Measurements from ENCODE around the gene ANKMY1. TPM values are rescaled to one million over a fixed set of nuclear protein-coding genes. Genes with fewer than 3 reads are reported as not detected.

ANKMY1 gene
- total and polyA plus RNA-seq, 3 donors from 2014 or later, result 57.3 to 92.5 (median 75.7) TPM

DNA sequence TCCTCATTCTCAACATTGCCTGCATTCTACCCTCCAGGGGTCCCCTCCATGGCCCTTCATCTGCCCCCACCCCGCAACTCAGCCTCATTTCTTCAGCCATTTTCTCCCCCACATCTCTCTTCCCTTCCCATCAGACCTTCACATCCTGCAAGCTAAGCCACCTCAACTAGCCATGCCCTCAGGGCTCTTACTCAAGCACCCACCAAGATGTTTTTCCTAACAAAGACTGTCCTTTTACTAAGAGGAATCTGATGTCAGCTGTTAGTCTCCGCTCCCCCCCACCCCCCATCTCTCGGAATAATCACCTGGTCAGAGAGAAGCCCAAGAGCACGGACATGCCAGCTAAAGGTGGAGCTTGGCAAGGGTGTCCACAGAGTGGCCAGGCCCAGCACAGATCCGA, 24.0 kb upstream of the ANKMY1 start:
- no peak overlapping the region for H3K27ac ChIP-seq
- intact Hi-C loops (cut with DNase I; ENCODE audit: low total_unique reads), result no loop called here
- H3K4me1 ChIP-seq, result peaks cover 11% of the 10 kb centered on the region

DNA sequence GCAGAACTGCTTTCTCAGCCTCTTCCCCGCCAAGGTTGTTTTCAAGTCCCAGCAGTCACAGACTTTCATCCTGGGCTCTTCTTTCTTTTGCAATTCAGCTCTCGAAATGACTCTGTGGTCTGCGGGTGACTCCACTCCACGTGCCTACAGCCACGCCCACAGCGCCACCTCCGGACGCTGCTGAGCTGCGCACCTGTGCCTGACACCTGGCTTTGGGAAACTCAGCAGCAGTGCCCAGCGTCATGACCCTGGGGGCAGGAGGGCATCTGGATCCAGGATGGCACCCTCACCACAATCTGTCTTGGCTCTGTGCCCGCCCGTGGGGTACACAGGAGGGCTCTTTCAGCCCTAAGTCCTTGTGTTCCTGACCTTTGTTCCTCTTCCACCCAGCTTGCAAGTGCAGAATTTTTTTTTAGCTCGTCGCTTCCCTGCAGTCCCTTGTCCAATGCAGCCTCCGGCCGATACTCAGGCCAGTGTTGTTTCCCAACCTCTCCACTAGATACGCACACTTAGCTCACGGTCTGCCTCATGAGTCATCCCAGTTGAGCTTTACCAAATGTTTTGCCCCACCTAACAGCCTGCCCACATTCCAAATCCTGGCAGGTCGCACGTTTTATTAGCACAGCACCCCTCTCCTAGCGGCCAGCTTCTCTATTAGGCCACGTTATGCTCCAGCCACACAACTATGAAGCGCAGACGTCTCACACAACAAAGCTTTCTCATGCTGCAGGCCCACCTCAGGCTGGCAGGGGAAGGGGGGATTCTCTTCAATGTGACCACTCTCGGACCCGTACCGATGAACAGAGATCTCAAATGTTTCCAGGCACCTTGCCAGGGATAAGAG, 22.2 kb upstream of the ANKMY1 start:
- peaks cover 5% of the 10 kb centered on the region for H3K4me1 ChIP-seq

More for the DNA sequence above, 24.0 kb upstream of the ANKMY1 start:
- no peak for DNase-seq
- Histone ChIP-seq H3K9me3 (no peaks in the 10 kb centered on the region), H3K27me3 (no peaks in the 10 kb centered on the region), H3K36me3 (ENCODE audit: low read depth, missing control alignments) (no peaks in the 10 kb centered on the region), H3K4me3 (no peak overlapping the region)
- 93 to 99% methylated on average over 5 of the region's 5 CpGs for WGBS, 2 donors
- no peak for TF ChIP-seq POLR2A (IDR thresholded peaks at IDR 0.05)
- TF ChIP-seq, protein P1, sequence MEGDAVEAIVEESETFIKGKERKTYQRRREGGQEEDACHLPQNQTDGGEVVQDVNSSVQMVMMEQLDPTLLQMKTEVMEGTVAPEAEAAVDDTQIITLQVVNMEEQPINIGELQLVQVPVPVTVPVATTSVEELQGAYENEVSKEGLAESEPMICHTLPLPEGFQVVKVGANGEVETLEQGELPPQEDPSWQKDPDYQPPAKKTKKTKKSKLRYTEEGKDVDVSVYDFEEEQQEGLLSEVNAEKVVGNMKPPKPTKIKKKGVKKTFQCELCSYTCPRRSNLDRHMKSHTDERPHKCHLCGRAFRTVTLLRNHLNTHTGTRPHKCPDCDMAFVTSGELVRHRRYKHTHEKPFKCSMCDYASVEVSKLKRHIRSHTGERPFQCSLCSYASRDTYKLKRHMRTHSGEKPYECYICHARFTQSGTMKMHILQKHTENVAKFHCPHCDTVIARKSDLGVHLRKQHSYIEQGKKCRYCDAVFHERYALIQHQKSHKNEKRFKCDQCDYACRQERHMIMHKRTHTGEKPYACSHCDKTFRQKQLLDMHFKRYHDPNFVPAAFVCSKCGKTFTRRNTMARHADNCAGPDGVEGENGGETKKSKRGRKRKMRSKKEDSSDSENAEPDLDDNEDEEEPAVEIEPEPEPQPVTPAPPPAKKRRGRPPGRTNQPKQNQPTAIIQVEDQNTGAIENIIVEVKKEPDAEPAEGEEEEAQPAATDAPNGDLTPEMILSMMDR (IDR thresholded peaks at IDR 0.05), result no peak

DNA sequence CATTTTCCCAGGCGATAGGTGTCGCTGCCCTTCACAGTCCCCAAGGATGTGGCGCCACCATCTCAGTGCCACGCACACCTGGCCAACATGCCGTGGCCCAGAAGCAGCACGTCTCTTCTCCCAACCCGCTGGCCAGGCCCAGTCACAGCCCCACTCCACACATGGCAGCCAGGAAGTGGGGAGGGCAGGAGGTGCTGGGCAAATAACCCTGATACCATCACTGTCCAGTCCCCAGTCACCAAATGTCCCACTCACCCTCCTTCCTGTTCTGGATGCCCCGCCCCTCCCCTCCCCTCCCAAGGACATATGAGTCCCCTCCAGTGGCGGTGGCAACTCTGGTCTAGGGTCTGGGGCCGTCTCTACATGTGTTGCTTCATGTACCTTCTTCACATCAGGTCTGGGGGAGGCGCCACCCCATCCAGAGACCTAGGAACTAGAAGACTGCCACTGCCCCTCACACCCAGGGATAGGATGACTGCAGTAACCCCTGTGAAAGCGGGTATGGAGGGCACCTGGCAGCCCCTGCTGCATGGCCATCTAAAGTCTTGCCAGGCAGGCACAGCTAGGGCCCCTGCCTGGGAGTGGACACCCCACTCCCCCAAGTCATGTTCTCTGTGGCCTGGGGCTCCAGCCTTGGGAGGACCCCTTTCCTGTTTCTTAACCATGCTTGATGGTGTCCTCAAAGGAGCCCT, 21.4 kb upstream of the ANKMY1 start:
- no peaks in the 10 kb centered on the region for H3K27me3 ChIP-seq
- H3K36me3 ChIP-seq (ENCODE audit: low read depth, missing control alignments), result no peaks in the 10 kb centered on the region
- no peaks in the 10 kb centered on the region for H3K9me3 ChIP-seq
- no peak overlapping the region for H3K4me3 ChIP-seq
- 91% methylated on average over 10 to 12 of the region's 12 CpGs for whole genome bisulfite sequencing, 2 donors
- no peak overlapping the region for H3K27ac ChIP-seq
- no peak for DNase-seq
- intact Hi-C loops (cut with DNase I; ENCODE audit: low total_unique reads), result no loop called here
- no peaks in the 10 kb centered on the region for H3K4me1 ChIP-seq
- no peak for TF ChIP-seq POLR2A (IDR thresholded peaks at IDR 0.05)
- TF ChIP-seq, protein P1 (IDR thresholded peaks at IDR 0.05), result no peak

More for the DNA sequence above, 22.2 kb upstream of the ANKMY1 start:
- DNase-seq, result no peak
- Histone ChIP-seq H3K27me3 (no peaks in the 10 kb centered on the region), H3K4me3 (no peak overlapping the region), H3K36me3 (ENCODE audit: low read depth, missing control alignments) (no peaks in the 10 kb centered on the region), H3K27ac (no peak overlapping the region), H3K9me3 (no peaks in the 10 kb centered on the region)
- intact Hi-C loops (cut with DNase I; ENCODE audit: low total_unique reads), result no loop called here
- TF ChIP-seq POLR2A (IDR thresholded peaks at IDR 0.05), result no peak
- TF ChIP-seq, protein P1 (IDR thresholded peaks at IDR 0.05), result no peak
- 72 to 74% methylated on average over 27 of the region's 27 CpGs for WGBS, 2 donors

DNA sequence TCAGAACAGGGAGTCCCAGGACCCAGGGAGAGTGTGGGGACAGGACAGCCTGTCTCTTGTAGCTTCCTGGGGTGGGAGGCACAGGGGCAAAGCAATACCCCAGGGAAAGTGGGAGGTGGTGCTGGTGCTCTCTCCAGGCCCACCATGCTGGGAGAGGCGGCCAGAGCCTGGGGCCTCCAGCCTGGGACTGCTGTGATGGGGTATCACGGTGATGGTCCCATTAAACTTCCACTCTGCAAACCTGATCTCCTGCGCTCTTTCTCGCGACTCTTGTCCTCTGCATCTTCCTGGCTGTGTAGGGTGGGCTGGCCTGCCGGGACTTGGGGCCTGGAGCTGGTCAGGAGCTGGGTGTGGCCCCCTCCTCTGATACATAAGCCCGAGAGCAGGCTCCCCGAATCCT, 20.7 kb upstream of the ANKMY1 start:
- Histone ChIP-seq H3K4me1 (no peaks in the 10 kb centered on the region), H3K36me3 (ENCODE audit: low read depth, missing control alignments) (no peaks in the 10 kb centered on the region), H3K27me3 (no peaks in the 10 kb centered on the region), H3K27ac (no peak overlapping the region), H3K4me3 (no peak overlapping the region), H3K9me3 (no peaks in the 10 kb centered on the region)
- no peak for DNase-seq
- WGBS, 2 donors, result 82 to 87% methylated on average over 8 of the region's 8 CpGs
- intact Hi-C loops (cut with DNase I; ENCODE audit: low total_unique reads), result no loop called here
- TF ChIP-seq, protein P1 (IDR thresholded peaks at IDR 0.05), result no peak
- TF ChIP-seq POLR2A (IDR thresholded peaks at IDR 0.05), result no peak

Measured in testis (tissue), 3 donors.